ENCODE results near the gene MICAL3. TPM values are rescaled to one million over a fixed set of nuclear protein-coding genes. Genes with fewer than 3 reads are reported as not detected.
"Not testable (repeated sequence)": the region's sequence is repeated elsewhere in the genome, so short reads cannot be mapped to it uniquely, and the experiment has no call there.

Gene MICAL3
- total RNA-seq, 4 donors from 2014 or later, result 24.3 to 29.7 (median 28.2) TPM

- no peak for DNase-seq (ENCODE audit: low spot score in 2 of 2)
- intact Hi-C loops (cut with DNase I; ENCODE audit: low total_unique reads), result no loop called here
- WGBS, 2 donors, result 38 to 41% methylated on average over 3 of the region's 3 CpGs
- TF ChIP-seq CTCF (IDR thresholded peaks at IDR 0.05) (no peak), POLR2A (IDR thresholded peaks at IDR 0.05) (no peak)
- H3K4me3 ChIP-seq (ENCODE audit: low read depth, poor library complexity, severe bottlenecking), result no peak overlapping the region
Observed at GRCh38 chr22:18022876-18023275, 1.5 kb downstream of the MICAL3 start.

GRCh38 chr22:18021431-18021830 lies 2.9 kb downstream of the MICAL3 start:
- TF ChIP-seq CTCF (IDR thresholded peaks at IDR 0.05), result no peak
- TF ChIP-seq POLR2A (IDR thresholded peaks at IDR 0.05), result no peak
- intact Hi-C loops (cut with DNase I; ENCODE audit: low total_unique reads), result no loop called here
- DNase-seq (ENCODE audit: low spot score in 2 of 2), result no peak
- WGBS, 2 donors, result 64 to 69% methylated on average over 2 of the region's 2 CpGs
- H3K4me3 ChIP-seq (ENCODE audit: low read depth, poor library complexity, severe bottlenecking), result no peak overlapping the region

GRCh38 chr22:18020743-18021142 lies 3.6 kb downstream of the MICAL3 start:
- DNase-seq (ENCODE audit: low spot score in 2 of 2); H3K4me3 ChIP-seq (ENCODE audit: low read depth, poor library complexity, severe bottlenecking); intact Hi-C loops (cut with DNase I; ENCODE audit: low total_unique reads): not testable (repeated sequence)
- 96% methylated on average over 2 of the region's 2 CpGs for WGBS, 2 donors

- TF ChIP-seq POLR2A (IDR thresholded peaks at IDR 0.05) (no peak), CTCF (IDR thresholded peaks at IDR 0.05) (no peak)
- 67 to 77% methylated on average over 5 of the region's 5 CpGs for WGBS, 2 donors
- H3K4me3 ChIP-seq (ENCODE audit: low read depth, poor library complexity, severe bottlenecking), result no peak overlapping the region
- intact Hi-C loops (cut with DNase I; ENCODE audit: low total_unique reads), result no loop called here
- no peak for DNase-seq (ENCODE audit: low spot score in 2 of 2)
Observed at GRCh38 chr22:18013947-18014346, 10.4 kb downstream of the MICAL3 start.

- H3K4me3 ChIP-seq (ENCODE audit: low read depth, poor library complexity, severe bottlenecking), result no peak overlapping the region
- TF ChIP-seq POLR2A (IDR thresholded peaks at IDR 0.05), result no peak
- no peak for TF ChIP-seq CTCF (IDR thresholded peaks at IDR 0.05)
- intact Hi-C loops (cut with DNase I; ENCODE audit: low total_unique reads), result no loop called here
- WGBS, 2 donors, result 89 to 96% methylated on average over 2 of the region's 2 CpGs
- DNase-seq (ENCODE audit: low spot score in 2 of 2), result peak in 1 of 2 donors; percentile 23
Observed at GRCh38 chr22:18013436-18013835, 10.9 kb downstream of the MICAL3 start.

- no peak overlapping the region for H3K4me3 ChIP-seq (ENCODE audit: low read depth, poor library complexity, severe bottlenecking)
- no peak for TF ChIP-seq POLR2A (IDR thresholded peaks at IDR 0.05)
- no peak for TF ChIP-seq CTCF (IDR thresholded peaks at IDR 0.05)
- intact Hi-C loops (cut with DNase I; ENCODE audit: low total_unique reads), result no loop called here
- peak in 1 of 2 donors; percentile 56 for DNase-seq (ENCODE audit: low spot score in 2 of 2)
- 73 to 82% methylated on average over 5 of the region's 5 CpGs for WGBS, 2 donors
Observed at GRCh38 chr22:18012531-18012930, 11.8 kb downstream of the MICAL3 start.
